Endodermal cell (in vitro differentiated cells): ENCODE results near the gene RIMS4. TPM values are rescaled to one million over a fixed set of nuclear protein-coding genes. Genes with fewer than 3 reads are reported as not detected.

Experiments
- DNase-seq: peaks from one replicate; pipeline ENCODE4 v3.0.0-alpha.2; 2017
- H3K27ac ChIP-seq: 2 replicates; pipeline ENCODE4 v1.5.1; 2013; ENCODE audit warnings: mild to moderate bottlenecking, low read depth, low read length, moderate library complexity
- H3K27me3 ChIP-seq: 2 replicates; pipeline ENCODE4 v1.6.1; 2013; ENCODE audit warnings: mild to moderate bottlenecking, low read length, moderate library complexity; ENCODE audit not compliant: insufficient read depth, control insufficient read depth, poor library complexity, severe bottlenecking
- H3K36me3 ChIP-seq: 2 replicates; pipeline ENCODE4 v1.7.0; 2013; ENCODE audit warnings: mild to moderate bottlenecking, low read length, moderate library complexity; ENCODE audit not compliant: control insufficient read depth, insufficient read depth
- H3K4me1 ChIP-seq: one replicate; pipeline ENCODE4 v1.7.0; 2013; ENCODE audit warnings: low read length; ENCODE audit not compliant: control insufficient read depth, insufficient read depth
- H3K4me3 ChIP-seq: 2 replicates; pipeline ENCODE4 v1.5.1; 2013; ENCODE audit warnings: mild to moderate bottlenecking, low read length, moderate library complexity
- H3K9ac ChIP-seq: 2 replicates; pipeline ENCODE4 v1.6.1; 2013; ENCODE audit warnings: mild to moderate bottlenecking, low read length, moderate library complexity; ENCODE audit not compliant: poor library complexity, severe bottlenecking; ENCODE audit errors: extremely low read depth
- H3K9me3 ChIP-seq: 2 replicates; pipeline ENCODE4 v1.6.1; 2013; ENCODE audit warnings: mild to moderate bottlenecking, low read length, moderate library complexity; ENCODE audit not compliant: control insufficient read depth
- H3K27ac Mint-ChIP-seq: 2 replicates; pipeline ENCODE4 v1.8.0; 2020; ENCODE audit warnings: mixed read lengths
- H3K27me3 Mint-ChIP-seq: 2 replicates; pipeline ENCODE4 v1.8.0; 2021; ENCODE audit warnings: mild to moderate bottlenecking, mixed read lengths; ENCODE audit not compliant: insufficient read depth
- H3K36me3 Mint-ChIP-seq: 2 replicates; pipeline ENCODE4 v1.8.0; 2020; ENCODE audit warnings: low read depth, mixed read lengths
- H3K4me1 Mint-ChIP-seq: 2 replicates; pipeline ENCODE4 v1.8.0; 2020; ENCODE audit warnings: mixed read lengths
- H3K4me3 Mint-ChIP-seq: 2 replicates; pipeline ENCODE4 v1.8.0; 2020; ENCODE audit warnings: mild to moderate bottlenecking, moderate library complexity, mixed read lengths
- H3K9me3 Mint-ChIP-seq: 2 replicates; pipeline ENCODE4 v1.8.0; 2020; ENCODE audit warnings: mild to moderate bottlenecking, mixed read lengths
- WGBS, 2 experiments: methylation state at CpG; one replicate each; pipeline versions ENCODE4 v1.1.5 to v1.1.7; 2013; ENCODE audit warnings: missing lambda C conversion rate in 2 of 2, mixed read lengths in 1 of 2; ENCODE audit not compliant: insufficient coverage in 1 of 2, insufficient read length in 1 of 2; 5-methylcytosine and 5-hydroxymethylcytosine counted together
- total RNA-seq, 2 donors: library from RNA; stranded (reverse); fragmentation: NEBNext Ultra II Directional in 1 of 2; extraction: Animal tissue kit (Norgen Biotek cat#: 25700) in 1 of 2; gene quantifications; 2 replicates in 1 of 2; 3 replicates in 1 of 2; pipeline ENCODE4 v1.2.1, GENCODE V29; 2021
- TF ChIP-seq, protein P1 (sequence below): fragments of 200-600 bp; sonication (generic); conservative IDR thresholded peaks from 2 replicates; pipeline ENCODE4 v1.5.0; 2021; ENCODE audit warnings: antibody characterized with exemption, mild to moderate bottlenecking

RIMS4 gene
- total RNA-seq, 2 donors from 2014 or later = 4.3 to 13.0 TPM

DNA sequence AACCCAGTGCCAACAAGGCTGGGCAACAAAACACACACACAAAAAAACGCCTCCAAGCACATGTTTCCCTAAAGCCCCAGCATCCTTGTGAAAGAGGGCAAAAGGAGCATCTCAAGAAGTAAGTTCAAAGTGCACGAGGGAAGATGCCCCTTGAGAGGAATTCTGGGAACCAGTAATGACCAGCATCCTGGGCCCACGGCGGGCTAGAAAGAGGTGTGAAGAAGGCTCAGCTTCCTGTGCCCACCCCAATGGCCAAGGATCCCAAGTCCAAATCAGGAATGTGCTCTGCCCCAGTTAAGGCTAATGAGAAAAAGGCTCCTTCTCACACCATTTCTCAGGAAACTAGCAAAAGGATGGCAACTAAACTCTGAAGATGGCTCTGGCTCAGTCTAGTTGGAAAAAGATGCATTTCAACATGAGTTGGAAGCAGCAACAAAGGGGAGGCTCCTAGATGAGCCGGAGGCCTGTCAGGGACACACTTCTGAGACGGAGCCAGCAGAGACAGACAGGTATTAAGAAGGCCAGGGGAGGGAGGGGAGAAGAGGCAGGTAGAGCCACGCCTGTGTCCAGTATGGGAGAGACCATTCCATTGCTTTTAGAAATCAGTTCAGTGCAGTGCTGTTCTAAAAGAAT lies 3.2 kb downstream of the RIMS4 start:
- Histone ChIP-seq H3K4me1 (no peaks in the 10 kb centered on the region), H3K27ac (no peak overlapping the region), H3K9me3 (peaks cover 4% of the 10 kb centered on the region), H3K27me3 (peaks cover 86% of the 10 kb centered on the region), H3K36me3 (no peaks in the 10 kb centered on the region), H3K4me3 (no peak overlapping the region), H3K9ac (no peak overlapping the region)
- peaks cover 68% of the 10 kb centered on the region for H3K27me3 Mint-ChIP-seq
- WGBS, 2 experiments = 83 to 89% methylated on average over 5 to 7 of the region's 7 CpGs
- TF ChIP-seq, protein P1, sequence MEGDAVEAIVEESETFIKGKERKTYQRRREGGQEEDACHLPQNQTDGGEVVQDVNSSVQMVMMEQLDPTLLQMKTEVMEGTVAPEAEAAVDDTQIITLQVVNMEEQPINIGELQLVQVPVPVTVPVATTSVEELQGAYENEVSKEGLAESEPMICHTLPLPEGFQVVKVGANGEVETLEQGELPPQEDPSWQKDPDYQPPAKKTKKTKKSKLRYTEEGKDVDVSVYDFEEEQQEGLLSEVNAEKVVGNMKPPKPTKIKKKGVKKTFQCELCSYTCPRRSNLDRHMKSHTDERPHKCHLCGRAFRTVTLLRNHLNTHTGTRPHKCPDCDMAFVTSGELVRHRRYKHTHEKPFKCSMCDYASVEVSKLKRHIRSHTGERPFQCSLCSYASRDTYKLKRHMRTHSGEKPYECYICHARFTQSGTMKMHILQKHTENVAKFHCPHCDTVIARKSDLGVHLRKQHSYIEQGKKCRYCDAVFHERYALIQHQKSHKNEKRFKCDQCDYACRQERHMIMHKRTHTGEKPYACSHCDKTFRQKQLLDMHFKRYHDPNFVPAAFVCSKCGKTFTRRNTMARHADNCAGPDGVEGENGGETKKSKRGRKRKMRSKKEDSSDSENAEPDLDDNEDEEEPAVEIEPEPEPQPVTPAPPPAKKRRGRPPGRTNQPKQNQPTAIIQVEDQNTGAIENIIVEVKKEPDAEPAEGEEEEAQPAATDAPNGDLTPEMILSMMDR = no peak
- peak; percentile 20 for DNase-seq
- peaks cover 9% of the 10 kb centered on the region for H3K4me1 Mint-ChIP-seq
- no peaks in the 10 kb centered on the region for H3K36me3 Mint-ChIP-seq
- no peak overlapping the region for H3K4me3 Mint-ChIP-seq
- H3K27ac Mint-ChIP-seq = no peak overlapping the region
- H3K9me3 Mint-ChIP-seq = no peaks in the 10 kb centered on the region

DNA sequence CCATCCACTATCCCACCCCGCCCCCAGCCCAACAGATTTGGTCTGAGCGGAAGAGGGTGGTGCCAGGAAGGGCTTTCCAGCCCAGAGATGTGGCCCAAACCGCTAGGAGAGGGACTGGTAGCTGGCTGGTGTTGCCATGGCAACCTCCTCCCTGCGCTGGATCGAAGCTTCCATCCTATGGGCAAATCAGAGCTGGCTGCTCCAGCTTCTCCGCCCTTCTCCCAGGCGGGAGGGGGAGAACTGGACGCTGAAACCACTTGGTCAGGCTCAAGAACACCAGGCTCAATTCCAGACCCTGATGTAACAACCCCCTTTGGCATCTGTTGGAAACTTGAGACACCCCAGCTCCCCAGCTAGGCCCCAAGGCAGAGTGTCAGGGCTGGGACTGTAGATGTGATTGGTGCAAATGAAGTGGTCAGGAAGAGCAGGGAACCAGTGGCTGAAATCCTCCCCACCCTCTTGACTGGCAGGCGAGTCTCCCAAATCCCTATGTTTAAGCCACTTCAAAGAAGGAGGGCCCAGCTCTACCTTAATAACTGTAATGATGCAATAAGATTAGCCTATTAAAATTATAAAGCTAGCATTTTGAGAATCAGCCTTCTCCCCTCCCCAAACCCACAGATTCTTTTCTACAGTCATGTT lies 4.2 kb downstream of the RIMS4 start:
- H3K27me3 ChIP-seq = peaks cover 76% of the 10 kb centered on the region
- Mint-ChIP-seq H3K27ac (no peak overlapping the region), H3K9me3 (no peaks in the 10 kb centered on the region), H3K4me1 (peaks cover 8% of the 10 kb centered on the region), H3K27me3 (peaks cover 58% of the 10 kb centered on the region), H3K4me3 (no peak overlapping the region), H3K36me3 (no peaks in the 10 kb centered on the region)
- H3K36me3 ChIP-seq = no peaks in the 10 kb centered on the region
- peak; percentile 87 for DNase-seq
- H3K9ac ChIP-seq = no peak overlapping the region
- no peak overlapping the region for H3K27ac ChIP-seq
- TF ChIP-seq, protein P1 = no peak
- no peaks in the 10 kb centered on the region for H3K9me3 ChIP-seq
- H3K4me3 ChIP-seq = no peak overlapping the region
- WGBS, 2 experiments = 20 to 34% methylated on average over 3 to 9 of the region's 9 CpGs
- H3K4me1 ChIP-seq = no peaks in the 10 kb centered on the region

DNA sequence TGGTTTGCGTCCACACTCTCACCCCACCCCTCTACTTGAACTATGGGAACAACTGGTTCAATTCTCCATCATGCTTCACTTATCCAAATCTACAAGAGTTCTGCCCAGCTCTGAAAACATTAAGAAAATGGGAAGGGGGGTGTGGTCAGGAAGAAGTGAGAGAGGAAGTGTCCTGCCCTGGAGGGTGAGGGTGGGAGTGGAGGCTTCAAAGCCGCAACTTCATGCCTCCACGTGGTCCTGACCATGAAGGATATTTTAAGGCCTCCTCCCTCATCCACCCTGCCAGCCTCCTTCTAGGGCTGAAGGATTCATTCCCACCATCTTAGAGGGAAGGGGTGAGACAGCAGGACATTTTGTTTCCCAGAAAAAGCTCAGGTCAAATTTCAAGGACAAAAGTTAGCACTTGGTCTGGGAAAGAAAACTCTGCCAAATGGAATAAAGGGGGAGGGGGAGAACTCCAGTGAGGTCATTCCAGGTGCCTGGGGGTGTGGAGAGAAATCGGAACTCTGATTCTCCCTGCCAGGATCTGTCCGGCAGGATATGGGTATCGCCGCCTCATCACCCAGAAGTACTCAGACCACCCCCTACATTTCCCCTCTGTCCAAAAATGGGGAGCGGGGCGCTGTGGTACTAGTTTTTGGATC lies 4.9 kb downstream of the RIMS4 start:
- H3K27ac ChIP-seq = no peak overlapping the region
- Mint-ChIP-seq H3K36me3 (no peaks in the 10 kb centered on the region), H3K27me3 (peaks cover 53% of the 10 kb centered on the region), H3K9me3 (no peaks in the 10 kb centered on the region), H3K27ac (no peak overlapping the region), H3K4me3 (no peak overlapping the region), H3K4me1 (peaks cover 4% of the 10 kb centered on the region)
- H3K4me3 ChIP-seq = no peak overlapping the region
- 85% methylated on average over 6 of the region's 9 CpGs; no CpG with 5 or more reads in 1 of the 2 experiments for WGBS, 2 experiments
- H3K9me3 ChIP-seq = no peaks in the 10 kb centered on the region
- H3K27me3 ChIP-seq = peaks cover 70% of the 10 kb centered on the region
- no peaks in the 10 kb centered on the region for H3K36me3 ChIP-seq
- peak; percentile 37 for DNase-seq
- TF ChIP-seq, protein P1 = no peak
- H3K4me1 ChIP-seq = no peaks in the 10 kb centered on the region
- no peak overlapping the region for H3K9ac ChIP-seq
